Measurements from ENCODE around the gene UQCRC1.

Gene UQCRC1

DNA sequence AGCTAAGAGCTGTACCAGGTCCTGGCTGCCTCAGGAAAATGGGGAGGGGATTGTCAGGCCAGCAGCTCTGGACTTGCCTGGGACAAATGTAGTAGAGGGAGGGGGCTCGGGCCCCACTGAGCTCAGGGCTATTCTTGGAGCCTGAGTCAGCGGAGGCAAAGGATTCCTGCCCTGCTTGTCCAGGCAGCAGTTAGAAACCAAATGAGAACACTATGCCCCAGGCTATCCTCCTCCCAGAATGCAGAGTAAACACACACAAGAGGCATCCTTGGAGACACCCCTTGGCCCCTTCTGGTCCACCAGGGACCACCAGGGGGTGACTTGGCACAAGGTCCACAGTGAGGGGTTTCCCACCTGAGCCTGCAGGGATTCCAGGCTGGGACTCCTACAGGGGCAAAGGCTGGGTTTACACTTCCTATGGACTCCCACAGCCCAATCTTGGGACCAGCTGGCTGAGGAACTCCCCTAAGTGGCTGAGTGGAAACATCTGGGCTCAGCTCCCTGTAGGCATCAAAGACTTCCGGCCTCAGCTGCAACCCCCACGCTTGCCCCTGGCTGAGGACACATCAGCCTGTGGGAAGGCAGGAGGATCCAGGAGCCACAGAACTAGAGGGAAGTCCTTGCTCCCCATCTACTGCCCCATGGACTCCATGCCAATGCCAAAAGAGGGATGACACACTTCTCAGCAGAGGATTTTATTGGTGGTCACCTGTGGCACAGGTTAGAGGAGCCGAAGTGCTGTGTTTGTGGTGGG, 10.9 kb downstream of the UQCRC1 start:
- DNase-seq = no peak

GRCh38 chr3:48597408-48597800, 12.0 kb downstream of the UQCRC1 start:
- no peak for DNase-seq

- no peak for DNase-seq
Measured at GRCh38 chr3:48596676-48597407, 12.6 kb downstream of the UQCRC1 start.

DNA sequence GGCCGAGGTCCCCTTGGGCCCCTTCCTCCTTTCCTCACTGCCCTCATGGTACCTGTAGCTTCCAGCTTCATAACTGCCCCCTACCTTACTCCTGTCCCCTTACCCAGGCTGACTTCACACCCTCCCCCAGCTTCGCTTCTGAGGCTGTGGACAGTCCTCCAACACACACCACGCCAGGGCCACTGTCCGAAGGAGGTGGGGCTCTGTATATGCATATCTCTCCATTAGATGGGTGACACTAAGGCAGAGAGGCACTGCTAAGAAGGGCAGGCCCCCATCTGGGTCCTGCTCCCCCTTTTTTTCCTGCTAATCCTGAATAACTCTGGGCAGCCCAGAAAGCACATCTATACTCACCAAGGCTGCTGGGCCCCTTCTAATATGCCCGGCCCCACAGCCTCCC, 13.3 kb downstream of the UQCRC1 start:
- DNase-seq = no peak

DNA sequence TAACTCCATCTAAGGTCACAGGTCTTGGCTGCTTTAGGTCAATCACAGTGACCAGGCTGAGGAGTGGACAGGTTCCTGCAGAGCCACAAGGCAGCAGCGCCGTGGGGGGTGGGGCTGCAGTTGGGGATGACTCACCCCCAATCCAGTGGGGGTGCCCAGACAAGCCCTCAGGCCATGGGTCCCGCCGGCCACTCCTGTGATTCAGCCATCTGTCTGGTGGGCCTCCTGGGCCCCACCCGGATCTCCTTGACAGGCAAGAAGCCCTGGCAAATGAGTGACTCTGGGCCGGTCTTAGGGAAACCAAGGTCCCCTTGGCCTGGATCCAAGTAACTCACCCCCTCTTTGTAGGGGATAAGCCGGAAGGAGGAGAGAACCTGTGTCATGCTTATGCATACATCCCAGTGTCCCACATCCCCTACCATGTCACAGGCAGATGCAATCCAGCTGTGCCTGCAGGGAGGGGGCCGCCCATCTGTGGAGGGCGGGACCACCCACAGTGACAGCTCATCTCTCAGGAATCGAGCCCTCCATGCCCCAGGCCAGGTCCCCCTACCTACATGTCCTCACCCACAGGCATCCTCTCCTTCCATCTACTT, 13.8 kb downstream of the UQCRC1 start:
- DNase-seq = no peak

- DNase-seq = peak in 1 of 4 experiments; percentile 7
Measured at GRCh38 chr3:48595075-48595525, 14.3 kb downstream of the UQCRC1 start, which contains the start of gene COL7A1. TSS of gene COL7A1 (minus strand) at chr3:48595329. CDS start at chr3:48595159, 170 bp downstream.

GRCh38 chr3:48594417-48595049, 14.9 kb downstream of the UQCRC1 start:
- no peak for DNase-seq

DNA sequence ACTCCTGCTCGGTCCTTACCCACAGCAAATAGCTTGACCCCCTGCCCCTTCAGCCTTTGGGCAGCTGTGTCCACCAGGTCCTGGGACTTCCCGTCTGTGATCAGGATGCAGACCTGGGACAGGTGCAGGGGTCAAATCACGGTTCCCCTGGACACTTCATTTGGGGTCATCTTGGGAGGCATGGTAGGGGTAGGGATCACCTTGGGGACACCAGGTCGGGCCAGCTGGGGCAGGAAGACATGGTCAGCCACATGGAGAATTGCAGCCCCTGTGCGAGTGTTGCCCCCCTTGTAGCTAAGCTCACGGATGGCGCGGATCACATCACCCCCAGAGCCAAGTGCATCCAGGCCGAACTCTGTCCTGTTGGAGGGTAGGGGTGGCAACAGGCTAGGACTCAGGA, 16.1 kb downstream of the UQCRC1 start:
- DNase-seq = no peak

DNA sequence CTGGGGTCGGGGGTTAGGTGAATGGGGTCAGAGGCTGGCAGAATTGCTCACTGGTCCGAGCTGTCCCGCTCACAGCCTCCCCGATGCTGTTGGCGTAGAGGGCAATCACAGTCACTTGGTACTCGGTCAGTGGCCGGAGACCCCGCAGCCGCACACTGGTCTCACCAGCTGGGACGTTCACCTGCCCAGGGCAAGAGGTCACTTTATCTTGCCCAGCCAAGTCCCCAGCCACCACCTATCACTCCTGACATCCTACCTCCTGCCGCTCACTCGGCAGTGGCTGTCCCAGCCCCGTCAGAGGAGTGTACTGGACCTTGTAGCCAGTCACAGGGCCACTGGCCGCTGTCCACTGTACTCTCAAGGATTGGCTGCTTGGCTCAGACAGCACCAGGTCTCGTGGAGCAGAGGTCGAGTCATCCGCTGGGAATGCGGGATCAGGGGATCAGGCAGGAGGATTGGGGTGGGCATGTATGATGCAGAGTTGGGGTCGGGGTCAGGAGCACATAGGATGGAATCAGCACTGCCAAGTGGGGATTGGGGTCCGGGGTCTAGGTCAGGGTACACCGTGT, 16.8 kb downstream of the UQCRC1 start:
- no peak for DNase-seq

GRCh38 chr3:48591886-48592518, 17.4 kb downstream of the UQCRC1 start:
- no peak for DNase-seq

GRCh38 chr3:48591436-48591835, 18.0 kb downstream of the UQCRC1 start:
- no peak for DNase-seq

GRCh38 chr3:48588230-48588629, 21.2 kb downstream of the UQCRC1 start:
- DNase-seq = no peak

GRCh38 chr3:48587686-48588085, 21.8 kb downstream of the UQCRC1 start:
- DNase-seq = no peak

DNA sequence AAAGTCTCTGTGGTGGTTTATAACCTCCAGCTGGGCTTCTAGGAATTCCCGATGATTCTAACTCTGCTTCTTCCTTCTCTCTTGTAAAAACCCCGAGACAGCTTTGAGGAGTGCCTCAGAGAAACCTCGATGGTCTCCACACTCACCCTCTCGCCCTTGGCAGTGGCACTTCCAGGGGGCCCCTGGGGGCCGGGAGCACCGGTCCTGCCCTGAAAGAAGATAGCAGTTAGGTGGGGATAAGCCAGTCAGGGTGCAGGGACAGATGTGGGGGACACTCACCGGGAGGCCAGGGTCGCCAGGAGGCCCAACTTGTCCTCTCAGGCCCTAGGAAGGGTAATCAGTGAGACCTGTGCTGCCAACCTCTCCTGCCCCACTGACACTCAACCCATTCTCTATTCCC, 24.0 kb downstream of the UQCRC1 start:
- no peak for DNase-seq

DNA sequence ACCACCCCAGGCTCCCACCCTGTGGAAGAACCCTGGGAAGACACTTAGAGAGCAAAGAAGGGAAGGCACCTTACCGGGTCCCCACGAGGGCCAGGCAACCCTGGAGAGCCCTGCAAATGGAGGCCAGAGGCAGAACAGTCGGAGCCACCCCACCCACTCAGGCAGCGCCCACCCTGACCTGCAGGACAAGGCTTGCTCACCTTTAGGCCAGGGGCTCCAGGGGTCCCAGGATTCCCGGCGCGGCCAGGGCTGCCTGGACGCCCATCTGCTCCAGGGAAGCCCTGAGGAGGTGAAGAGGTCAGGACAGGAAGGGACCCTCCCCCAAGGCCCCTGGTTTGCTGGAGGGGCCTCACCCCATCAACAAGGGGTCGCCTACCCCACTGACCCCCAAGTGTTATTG, 24.6 kb downstream of the UQCRC1 start:
- DNase-seq = no peak

GRCh38 chr3:48581621-48582481, 27.6 kb downstream of the UQCRC1 start:
- no peak for DNase-seq

- no peak for DNase-seq
Measured at GRCh38 chr3:48576647-48577046, 32.8 kb downstream of the UQCRC1 start.

DNA sequence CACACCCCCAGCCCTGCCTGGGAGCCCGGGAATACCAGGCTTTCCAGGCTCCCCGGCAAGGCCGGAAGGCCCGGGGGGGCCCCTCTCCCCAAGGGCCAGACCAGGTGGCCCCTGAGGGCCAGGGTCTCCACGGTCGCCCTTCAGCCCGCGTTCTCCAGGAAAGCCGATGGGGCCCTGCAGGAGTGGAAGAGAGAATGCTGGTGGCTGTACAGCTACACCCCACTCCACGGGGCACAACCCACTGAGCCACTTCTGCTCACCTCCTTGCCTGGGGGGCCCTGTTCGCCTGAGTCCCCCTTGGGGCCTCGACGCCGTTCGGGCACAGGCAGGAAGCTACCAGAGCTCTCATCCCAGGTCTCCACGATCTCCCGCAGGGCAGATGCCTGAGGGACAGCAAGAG, 34.1 kb downstream of the UQCRC1 start:
- no peak for DNase-seq

GRCh38 chr3:48573973-48574585, 35.4 kb downstream of the UQCRC1 start:
- no peak for DNase-seq

GRCh38 chr3:48572517-48572916, 36.9 kb downstream of the UQCRC1 start:
- DNase-seq = no peak

DNA sequence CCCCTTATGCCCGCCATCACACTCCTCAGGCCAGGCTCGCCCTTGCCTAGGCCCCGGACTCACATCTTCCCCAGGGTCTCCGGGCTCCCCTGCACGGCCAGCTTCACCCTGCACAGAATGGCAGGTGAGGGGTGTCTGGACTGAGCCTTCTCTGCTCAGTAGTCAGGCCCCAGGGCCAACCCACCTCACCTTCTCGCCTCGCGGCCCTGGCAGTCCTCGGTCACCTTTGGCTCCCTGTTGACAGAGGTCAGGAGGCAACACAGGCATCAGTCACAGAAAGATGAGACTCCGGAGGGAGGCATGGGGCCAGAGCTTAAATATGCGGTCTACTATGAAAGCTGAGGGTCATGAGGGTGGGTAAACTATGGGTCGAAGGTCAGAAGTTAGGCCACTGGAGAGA, 37.5 kb downstream of the UQCRC1 start:
- no peak for DNase-seq
